GM19438 (cell line): ENCODE measurements around the gene DIPK2A.
A peak's percentile ranks its signal among the peaks of the same experiment; 100 is the strongest.

Experiments used
- ATAC-seq: cut with Tn5 transposase; IDR thresholded peaks from one replicate; pipeline ENCODE4 v1.9.1; 2021; ENCODE audit warnings: low read depth; ENCODE audit not compliant: unreplicated experiment

The DIPK2A gene

GRCh38 chr3:143971359-143972154 lies at the start of gene DIPK2A:
TSS of gene DIPK2A (plus strand) at chr3:143971823. CDS start at chr3:143972333, 510 bp downstream.
- peak; percentile 49 for ATAC-seq

GRCh38 chr3:143924522-143925285 lies 46.9 kb upstream of the DIPK2A start:
- ATAC-seq: peak; percentile 72

GRCh38 chr3:143928056-143928455 lies 43.6 kb upstream of the DIPK2A start:
- ATAC-seq: no peak

GRCh38 chr3:143928541-143929255 lies 42.9 kb upstream of the DIPK2A start:
- ATAC-seq: no peak

GRCh38 chr3:143934791-143935190 lies 36.8 kb upstream of the DIPK2A start:
- ATAC-seq: no peak

GRCh38 chr3:143935678-143936077 lies 35.9 kb upstream of the DIPK2A start:
- ATAC-seq: no peak

- ATAC-seq: no peak
Measured at GRCh38 chr3:143950810-143951209, 20.8 kb upstream of the DIPK2A start.

GRCh38 chr3:143951351-143951971 lies 20.2 kb upstream of the DIPK2A start:
- no peak for ATAC-seq

GRCh38 chr3:143952569-143953072 lies 19.0 kb upstream of the DIPK2A start:
- ATAC-seq: no peak

- ATAC-seq: no peak
Measured at GRCh38 chr3:143955113-143955512, 16.5 kb upstream of the DIPK2A start.

GRCh38 chr3:143956838-143957237 lies 14.8 kb upstream of the DIPK2A start:
- ATAC-seq: no peak

- no peak for ATAC-seq
Measured at GRCh38 chr3:143957453-143957852, 14.2 kb upstream of the DIPK2A start.

GRCh38 chr3:143958966-143959365 lies 12.7 kb upstream of the DIPK2A start:
- ATAC-seq: no peak

- no peak for ATAC-seq
Measured at GRCh38 chr3:143961342-143961741, 10.3 kb upstream of the DIPK2A start.

GRCh38 chr3:143963946-143964345 lies 7.7 kb upstream of the DIPK2A start:
- no peak for ATAC-seq

GRCh38 chr3:143970773-143971358 lies 757 bp upstream of the DIPK2A start:
- ATAC-seq: peak; percentile 17

- no peak for ATAC-seq
Measured at GRCh38 chr3:143972155-143972504, 507 bp downstream of the DIPK2A start.

GRCh38 chr3:143972505-143973258 lies 1.1 kb downstream of the DIPK2A start:
- peak; percentile 33 for ATAC-seq

- no peak for ATAC-seq
Measured at GRCh38 chr3:143973259-143974021, 1.8 kb downstream of the DIPK2A start.
